PC-9 (cell line): ENCODE results near the gene THOC7. TPM values are rescaled to one million over a fixed set of nuclear protein-coding genes. Genes with fewer than 3 reads are reported as not detected.

Experiments used
- BruUV-seq: library from RNA; stranded (reverse); fragments of 400-500 nt; replicated peaks from 2 replicates; lab custom pipeline; 2021; lab: Mats Ljungman, UMichigan
- CTCF ChIA-PET: fragments of 300-600 bp; sonication (Branson Sonifier 250); formaldehyde crosslinking; loops from one replicate; lab custom pipeline; 2022; ENCODE audit warnings: antibody characterized with exemption; lab: Charles Lee
- POLR2A ChIA-PET: fragments of 300-600 bp; sonication (Branson Sonifier 250); formaldehyde crosslinking; loops from one replicate; lab custom pipeline; 2022; ENCODE audit warnings: antibody characterized with exemption; ENCODE audit not compliant: unreplicated experiment; lab: Charles Lee
- DNase-seq, 2 experiments: peaks; one replicate each; pipeline versions ENCODE4 v3.0.0 to v3.0.0-alpha.2; 2015 to 2022; ENCODE audit warnings: mixed read lengths in 1 of 2
- H2AFZ ChIP-seq: fragments of 200-600 bp; sonication (generic); 2 replicates; pipeline ENCODE4 v1.8.1; 2017; ENCODE audit warnings: antibody characterized with exemption
- H3F3A ChIP-seq: fragments of 200-600 bp; sonication (generic); 2 replicates; pipeline ENCODE4 v1.8.1; 2017; ENCODE audit warnings: antibody characterized with exemption, mild to moderate bottlenecking, low read depth; ENCODE audit not compliant: insufficient read depth
- H3K27ac ChIP-seq: fragments of 200-600 bp; sonication (generic); 2 replicates; pipeline ENCODE4 v1.6.1; 2016; ENCODE audit warnings: mixed run types
- H3K27me3 ChIP-seq: fragments of 200-600 bp; sonication (generic); 2 replicates; pipeline ENCODE4 v1.6.1; 2016; ENCODE audit warnings: low read depth, mixed run types; ENCODE audit not compliant: insufficient read depth
- H3K36me3 ChIP-seq: fragments of 200-600 bp; sonication (generic); 2 replicates; pipeline ENCODE4 v1.6.1; 2016; ENCODE audit warnings: low read depth, mixed run types
- H3K4me1 ChIP-seq: fragments of 200-600 bp; sonication (generic); replicated peaks from 2 replicates; pipeline ENCODE4 v1.6.1; 2016; ENCODE audit warnings: mixed run types; ENCODE audit not compliant: insufficient read depth
- H3K4me2 ChIP-seq: fragments of 200-600 bp; sonication (generic); 2 replicates; pipeline ENCODE4 v1.6.1; 2017; ENCODE audit warnings: mixed run types
- H3K4me3 ChIP-seq: fragments of 200-600 bp; sonication (generic); 2 replicates; pipeline ENCODE4 v1.6.1; 2016; ENCODE audit warnings: mixed run types
- H3K79me2 ChIP-seq: fragments of 200-600 bp; sonication (generic); 2 replicates; pipeline ENCODE4 v1.6.1; 2017; ENCODE audit warnings: low read depth, mixed run types
- H3K9me2 ChIP-seq: fragments of 200-600 bp; sonication (generic); 2 replicates; pipeline ENCODE4 v1.8.1; 2017; ENCODE audit warnings: mild to moderate bottlenecking; ENCODE audit not compliant: insufficient read depth
- H3K9me3 ChIP-seq: fragments of 200-600 bp; sonication (generic); 2 replicates; pipeline ENCODE4 v1.8.1; 2016; ENCODE audit warnings: low read depth; ENCODE audit not compliant: insufficient read depth
- H4K20me1 ChIP-seq: fragments of 200-600 bp; sonication (generic); 2 replicates; pipeline ENCODE4 v1.8.1; 2017; ENCODE audit not compliant: insufficient read depth
- EZH2 ChIP-seq: fragments of 200-600 bp; sonication (generic); IDR thresholded peaks from 2 replicates; pipeline ENCODE4 v1.8.0; 2017; ENCODE audit warnings: antibody characterized with exemption, low read depth
- intact Hi-C: fragments of 100-400 bp; cut with micrococcal nuclease; formaldehyde crosslinking; loops from one replicate; pipeline ENCODE4 v1.10.0; 2022; ENCODE audit not compliant: unreplicated experiment
- total RNA-seq: library from RNA; stranded (reverse); gene quantifications from 2 replicates; pipeline ENCODE4 v1.2.3, GENCODE V29; 2021
- TF ChIP-seq, protein P1 (sequence below): fragments of 200-600 bp; sonication (generic); conservative IDR thresholded peaks from 2 replicates; pipeline ENCODE4 v1.6.1; 2017; ENCODE audit warnings: mixed run types, antibody characterized with exemption, mild to moderate bottlenecking, moderate library complexity

The THOC7 gene
- total RNA-seq, 1 experiment from 2014 or later = 94.3 TPM

DNA sequence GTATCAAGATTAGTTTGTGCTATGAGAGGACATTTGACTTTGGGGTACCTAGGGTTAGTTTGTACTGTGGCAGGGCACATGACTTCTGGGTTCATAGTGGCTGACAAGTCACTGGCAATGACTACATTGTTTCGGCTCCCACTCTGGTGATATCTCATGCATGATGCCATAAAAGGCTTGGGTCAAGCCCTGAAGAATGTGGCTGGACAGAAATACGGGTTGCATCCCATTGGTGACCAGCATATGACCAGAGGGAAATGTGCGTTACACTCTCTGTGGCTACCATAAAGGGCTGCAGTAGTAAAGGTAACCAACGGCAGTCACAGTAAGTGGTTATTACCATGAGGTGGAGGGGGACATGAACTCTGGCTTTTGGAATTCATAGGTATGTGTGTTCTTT lies 18.4 kb downstream of the THOC7 start:
- no peak overlapping the region for H3K4me2 ChIP-seq
- no peak for TF ChIP-seq EZH2
- BruUV-seq = no TSS peak
- no peaks in the 10 kb centered on the region; the same call in 1 of the 2 replicates for H4K20me1 ChIP-seq
- no peak for DNase-seq
- no peaks in the 10 kb centered on the region for H3K27me3 ChIP-seq
- no peaks in the 10 kb centered on the region for H3F3A ChIP-seq
- intact Hi-C loops = no loop called here
- peaks cover 15% of the 10 kb centered on the region; the same call in 1 of the 2 replicates for H3K79me2 ChIP-seq
- H3K27ac ChIP-seq = no peak overlapping the region
- no peaks in the 10 kb centered on the region for H3K36me3 ChIP-seq
- no peaks in the 10 kb centered on the region for H3K9me2 ChIP-seq
- no peaks in the 10 kb centered on the region for H3K9me3 ChIP-seq
- H2AFZ ChIP-seq = no peak overlapping the region
- no peak overlapping the region for H3K4me3 ChIP-seq
- ChIA-PET CTCF (no interaction called here), POLR2A (no interaction called here)
- H3K4me1 ChIP-seq = peaks cover 17% of the 10 kb centered on the region

DNA sequence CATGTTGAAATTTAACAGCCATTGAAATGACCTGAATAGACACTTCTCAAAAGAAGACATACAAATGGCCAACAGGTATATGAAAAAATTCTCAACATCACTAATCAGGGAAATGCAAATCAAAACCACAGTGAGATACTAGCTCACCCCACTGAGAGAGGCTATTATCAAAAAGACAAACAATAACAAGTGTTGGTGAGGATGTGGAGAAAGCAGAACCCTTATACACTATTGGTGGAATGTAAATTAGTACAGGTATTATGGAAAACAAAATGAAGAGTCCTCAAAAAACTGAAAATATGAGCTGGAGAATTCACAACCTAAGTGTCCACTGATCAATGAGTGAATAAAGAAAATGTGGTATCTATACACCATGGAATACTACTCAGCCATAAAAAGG lies 21.5 kb downstream of the THOC7 start:
- no peak overlapping the region for H3K4me3 ChIP-seq
- DNase-seq = no peak
- no peaks in the 10 kb centered on the region for H3K9me2 ChIP-seq
- H3K9me3 ChIP-seq = no peaks in the 10 kb centered on the region
- TF ChIP-seq, protein P1, sequence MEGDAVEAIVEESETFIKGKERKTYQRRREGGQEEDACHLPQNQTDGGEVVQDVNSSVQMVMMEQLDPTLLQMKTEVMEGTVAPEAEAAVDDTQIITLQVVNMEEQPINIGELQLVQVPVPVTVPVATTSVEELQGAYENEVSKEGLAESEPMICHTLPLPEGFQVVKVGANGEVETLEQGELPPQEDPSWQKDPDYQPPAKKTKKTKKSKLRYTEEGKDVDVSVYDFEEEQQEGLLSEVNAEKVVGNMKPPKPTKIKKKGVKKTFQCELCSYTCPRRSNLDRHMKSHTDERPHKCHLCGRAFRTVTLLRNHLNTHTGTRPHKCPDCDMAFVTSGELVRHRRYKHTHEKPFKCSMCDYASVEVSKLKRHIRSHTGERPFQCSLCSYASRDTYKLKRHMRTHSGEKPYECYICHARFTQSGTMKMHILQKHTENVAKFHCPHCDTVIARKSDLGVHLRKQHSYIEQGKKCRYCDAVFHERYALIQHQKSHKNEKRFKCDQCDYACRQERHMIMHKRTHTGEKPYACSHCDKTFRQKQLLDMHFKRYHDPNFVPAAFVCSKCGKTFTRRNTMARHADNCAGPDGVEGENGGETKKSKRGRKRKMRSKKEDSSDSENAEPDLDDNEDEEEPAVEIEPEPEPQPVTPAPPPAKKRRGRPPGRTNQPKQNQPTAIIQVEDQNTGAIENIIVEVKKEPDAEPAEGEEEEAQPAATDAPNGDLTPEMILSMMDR = no peak
- TF ChIP-seq EZH2 = no peak
- H3K79me2 ChIP-seq = peaks cover 15% of the 10 kb centered on the region; the same call in 1 of the 2 replicates
- no peak overlapping the region for H3K27ac ChIP-seq
- H3K4me1 ChIP-seq = no peaks in the 10 kb centered on the region; the same call in 1 of the 2 replicates
- CTCF ChIA-PET = no interaction called here
- POLR2A ChIA-PET = no interaction called here
- intact Hi-C loops = no loop called here
- no peak overlapping the region for H3K4me2 ChIP-seq
- H3F3A ChIP-seq = no peaks in the 10 kb centered on the region
- no peak overlapping the region for H2AFZ ChIP-seq
- BruUV-seq = no TSS peak
- H3K36me3 ChIP-seq = no peaks in the 10 kb centered on the region
- no peaks in the 10 kb centered on the region for H3K27me3 ChIP-seq
- no peaks in the 10 kb centered on the region; the same call in 1 of the 2 replicates for H4K20me1 ChIP-seq

DNA sequence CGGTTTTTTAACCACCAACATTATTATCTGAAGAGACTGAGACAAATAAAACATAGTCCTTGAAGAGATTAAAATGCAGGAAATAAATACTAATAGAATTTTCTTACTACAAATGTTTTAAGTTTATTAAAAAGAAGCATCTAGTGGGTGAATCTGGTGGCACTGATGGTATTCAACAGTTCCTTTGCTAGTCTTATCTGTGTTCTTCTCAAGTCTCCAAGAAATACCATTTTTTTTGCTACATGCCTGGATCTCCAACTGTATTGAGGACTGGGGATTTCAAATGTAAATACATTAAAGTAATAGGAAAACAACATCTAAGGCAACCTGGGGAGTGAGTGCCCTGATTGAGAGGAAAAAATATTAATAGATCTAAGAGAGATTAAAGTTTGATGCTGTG lies 21.9 kb downstream of the THOC7 start:
- no peaks in the 10 kb centered on the region for H3K9me2 ChIP-seq
- H3K79me2 ChIP-seq = peaks cover 13% of the 10 kb centered on the region; the same call in 1 of the 2 replicates
- H3K4me3 ChIP-seq = no peak overlapping the region
- H3K4me2 ChIP-seq = no peak overlapping the region
- H3F3A ChIP-seq = no peaks in the 10 kb centered on the region
- no peaks in the 10 kb centered on the region for H3K4me1 ChIP-seq
- no peaks in the 10 kb centered on the region for H3K9me3 ChIP-seq
- no peak overlapping the region for H3K27ac ChIP-seq
- H2AFZ ChIP-seq = no peak overlapping the region
- TF ChIP-seq, protein P1 = no peak
- no peak for TF ChIP-seq EZH2
- intact Hi-C loops = no loop called here
- no peak for DNase-seq
- no peaks in the 10 kb centered on the region for H3K36me3 ChIP-seq
- POLR2A ChIA-PET = no interaction called here
- H3K27me3 ChIP-seq = no peaks in the 10 kb centered on the region
- BruUV-seq = no TSS peak
- no peaks in the 10 kb centered on the region; the same call in 1 of the 2 replicates for H4K20me1 ChIP-seq
- CTCF ChIA-PET = no interaction called here

DNA sequence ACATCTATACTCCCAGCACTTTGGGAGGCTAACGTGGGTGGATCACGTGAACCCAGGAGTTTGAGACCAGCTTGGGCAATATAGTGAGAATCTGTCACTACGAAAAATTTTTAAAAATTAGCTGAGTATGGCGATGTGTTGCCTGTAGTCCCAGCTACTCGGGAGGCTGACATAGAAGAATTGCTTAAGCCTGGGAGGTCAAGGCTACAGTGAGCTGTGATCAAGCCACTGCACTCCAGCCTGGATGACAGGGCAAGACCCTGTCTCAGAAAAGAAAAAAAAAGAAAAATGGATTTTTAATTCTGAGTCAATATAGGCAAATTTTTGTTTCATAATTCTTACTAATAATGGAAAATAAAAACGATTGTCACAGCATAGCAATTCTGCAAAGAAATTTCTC lies 31.2 kb downstream of the THOC7 start:
- Histone ChIP-seq H3K9me3 (no peaks in the 10 kb centered on the region), H3K4me2 (no peak overlapping the region), H3K4me1 (no peaks in the 10 kb centered on the region), H3K27ac (no peak overlapping the region), H3K36me3 (no peaks in the 10 kb centered on the region), H3F3A (no peaks in the 10 kb centered on the region), H4K20me1 (no peaks in the 10 kb centered on the region), H3K79me2 (no peaks in the 10 kb centered on the region), H2AFZ (no peak overlapping the region), H3K4me3 (no peak overlapping the region), H3K9me2 (no peaks in the 10 kb centered on the region), H3K27me3 (no peaks in the 10 kb centered on the region)
- intact Hi-C loops = no loop called here
- DNase-seq = no peak
- CTCF ChIA-PET = interaction anchor here (0.6 kb wide), 1 partner anchor 180 kb away, joined by 3 read pairs; the partner anchor contains the start of gene SNTN
- BruUV-seq = no TSS peak
- POLR2A ChIA-PET = interaction anchor here (0.7 kb wide), 1 partner anchor 29 kb away, joined by 15 read pairs; no protein-coding TSS in a partner anchor
- TF ChIP-seq, protein P1 = no peak
- TF ChIP-seq EZH2 = no peak
